Measurements from ENCODE around the gene PRSS57. TPM values are rescaled to one million over a fixed set of nuclear protein-coding genes. Genes with fewer than 3 reads are reported as not detected.
A peak's percentile ranks its signal among the peaks of the same experiment; 100 is the strongest.
"Not testable (repeated sequence)": the region's sequence is repeated elsewhere in the genome, so short reads cannot be mapped to it uniquely, and the experiment has no call there.

The PRSS57 gene
- total RNA-seq, 1 experiment from 2014 or later: not detected

DNA sequence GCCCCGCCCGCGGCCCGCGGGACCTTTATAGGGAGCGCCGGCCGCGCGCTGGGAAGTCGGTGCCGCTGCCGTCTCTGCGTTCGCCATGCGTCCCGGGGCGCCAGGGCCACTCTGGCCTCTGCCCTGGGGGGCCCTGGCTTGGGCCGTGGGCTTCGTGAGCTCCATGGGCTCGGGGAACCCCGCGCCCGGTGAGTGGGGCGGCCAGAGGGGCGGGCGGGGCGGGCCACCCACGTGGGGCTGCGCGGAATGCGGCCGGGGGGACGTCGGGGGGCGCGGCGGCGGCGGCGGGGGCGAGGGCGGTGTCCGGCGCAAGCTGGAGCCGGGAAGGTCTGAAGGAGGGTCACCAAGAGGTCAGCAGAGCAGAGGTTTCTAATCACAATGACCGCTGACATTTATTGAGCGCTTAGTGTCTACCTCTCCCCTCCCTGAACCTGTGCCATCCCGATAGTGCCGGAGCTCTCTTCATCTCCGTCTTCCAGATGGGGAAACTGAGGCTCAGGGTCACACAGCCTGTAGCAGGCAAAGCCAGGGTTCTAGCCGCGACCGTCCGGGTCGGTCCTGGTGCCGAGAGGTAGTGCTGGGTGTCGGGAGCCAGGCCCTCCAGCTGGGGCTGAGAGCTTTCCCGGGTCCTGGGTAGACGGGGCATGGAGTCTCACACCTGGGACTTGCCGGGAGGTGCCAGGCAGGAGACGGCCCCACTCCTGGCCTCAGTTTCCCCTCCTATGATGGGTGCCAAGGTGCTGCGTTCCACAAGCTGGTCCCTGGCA, 18.7 kb downstream of the PRSS57 start, which contains the start of gene FSTL3:
Gene FSTL3 (plus strand): TSS at position 54 of the 767 bp plus-strand sequence. CDS start 32 bp downstream, at position 86.
- no peak for DNase-seq
- H3K27ac ChIP-seq: peak within 1 kb of the TSS; percentile 24; the same call in 1 of the 2 replicates
- H3K9me3 ChIP-seq (replicated peaks): no peaks in the 10 kb centered on the region
- H3K4me1 ChIP-seq: peaks cover 13% of the 10 kb centered on the region
- H3K27me3 ChIP-seq: no peaks in the 10 kb centered on the region
- no peaks in the 10 kb centered on the region for H3K36me3 ChIP-seq
- H3K4me3 ChIP-seq: peak within 1 kb of the TSS; percentile 52

DNA sequence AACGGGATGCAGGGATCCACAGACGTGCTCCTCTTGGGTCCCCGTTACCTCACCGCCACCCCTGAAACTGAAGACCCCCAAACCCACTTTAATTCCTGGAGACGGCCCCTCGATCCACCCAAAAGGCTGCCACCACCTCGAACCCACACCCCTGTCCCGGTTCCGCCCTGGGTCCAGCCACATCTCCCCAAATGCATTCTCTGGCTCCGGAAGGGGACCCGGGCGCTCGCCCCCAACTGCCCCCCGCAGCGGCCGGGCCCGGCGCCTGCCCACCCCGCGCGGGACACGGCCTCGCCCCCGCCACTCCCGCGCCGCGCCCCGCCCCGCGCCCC, 19.3 kb downstream of the PRSS57 start:
- H3K36me3 ChIP-seq: no peaks in the 10 kb centered on the region
- H3K4me1 ChIP-seq: peaks cover 13% of the 10 kb centered on the region
- peak overlapping the region; percentile 52 for H3K4me3 ChIP-seq
- no peak for DNase-seq
- H3K27me3 ChIP-seq: no peaks in the 10 kb centered on the region
- H3K27ac ChIP-seq: peak overlapping the region; percentile 24; the same call in 1 of the 2 replicates
- H3K9me3 ChIP-seq (replicated peaks): no peaks in the 10 kb centered on the region

DNA sequence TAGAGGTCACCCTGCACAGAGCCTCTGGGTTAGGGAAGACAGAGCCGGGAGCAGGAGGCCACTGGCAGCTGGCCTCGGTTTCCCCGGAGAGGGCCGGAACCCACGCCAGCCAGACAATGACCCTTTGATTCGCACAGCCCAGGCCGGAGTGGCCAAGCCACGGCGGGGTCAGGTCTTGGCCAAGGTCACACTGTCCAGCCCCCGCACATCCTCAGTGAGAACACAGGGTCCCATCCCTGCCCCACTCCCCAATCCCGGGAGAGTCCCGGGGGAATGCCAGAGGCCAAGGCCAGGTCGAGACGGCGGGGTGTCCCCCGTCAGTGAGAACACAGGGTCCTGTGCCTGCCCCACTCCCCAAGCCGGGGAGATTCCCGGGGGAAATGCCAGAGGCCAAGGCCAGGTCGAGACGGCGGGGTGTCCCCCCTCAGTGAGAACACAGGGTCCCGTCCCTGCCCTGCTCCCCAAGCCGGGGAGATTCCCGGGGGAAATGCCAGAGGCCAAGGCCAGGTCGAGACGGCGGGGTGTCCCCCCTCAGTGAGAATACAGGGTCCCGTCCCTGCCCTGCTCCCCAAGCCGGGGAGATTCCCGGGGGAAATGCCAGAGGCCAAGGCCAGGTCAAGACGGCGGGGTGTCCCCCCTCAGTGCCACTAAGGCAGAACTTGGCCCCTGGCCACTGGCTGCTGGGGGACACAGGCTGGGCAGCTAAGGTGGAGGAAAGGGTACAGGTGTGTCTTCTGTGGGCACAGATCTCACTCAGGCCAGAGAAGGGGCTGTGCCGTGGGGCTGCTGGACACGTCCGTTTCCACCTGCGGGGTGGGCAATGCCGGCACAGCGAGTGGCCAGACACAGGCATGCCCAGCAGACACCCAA, 20.7 kb downstream of the PRSS57 start:
- Histone ChIP-seq H3K27ac (no peak overlapping the region), H3K9me3 (replicated peaks) (no peaks in the 10 kb centered on the region), H3K4me1 (peaks cover 13% of the 10 kb centered on the region)

DNA sequence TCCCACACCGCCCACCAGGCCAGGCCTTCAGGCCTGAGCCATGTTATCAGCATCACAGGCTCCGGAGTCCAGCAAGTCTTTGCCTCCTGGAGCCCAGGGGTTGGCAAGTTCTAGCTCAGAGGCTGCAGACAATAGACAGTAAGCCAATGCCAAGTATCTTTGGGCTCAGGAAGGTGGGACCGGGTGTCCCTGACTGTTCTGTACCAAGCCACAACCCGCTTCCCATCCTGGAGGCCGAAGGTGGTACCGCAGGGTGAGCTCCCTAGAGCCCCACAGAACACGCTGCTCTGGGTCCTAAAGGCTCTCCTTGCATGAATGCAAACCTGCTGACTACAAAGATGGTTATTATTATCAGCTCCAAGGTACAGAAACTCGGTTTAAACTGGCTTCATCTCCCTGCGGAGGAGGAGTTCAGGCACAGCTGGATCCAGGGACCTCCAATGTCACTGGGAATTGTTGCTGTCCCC, 24.6 kb downstream of the PRSS57 start:
- no peak overlapping the region for H3K27ac ChIP-seq
- no peak for DNase-seq
- no peaks in the 10 kb centered on the region for H3K36me3 ChIP-seq
- peaks cover 11% of the 10 kb centered on the region for H3K4me1 ChIP-seq
- no peaks in the 10 kb centered on the region for H3K27me3 ChIP-seq
- no peak overlapping the region for H3K4me3 ChIP-seq
- H3K9me3 ChIP-seq (replicated peaks): peaks cover 4% of the 10 kb centered on the region; the same call in 1 of the 2 replicates

More for the DNA sequence above, 20.7 kb downstream of the PRSS57 start:
- Histone ChIP-seq H3K27me3 (no peaks in the 10 kb centered on the region), H3K36me3 (no peaks in the 10 kb centered on the region), H3K4me3 (no peak overlapping the region)
- DNase-seq: no peak

DNA sequence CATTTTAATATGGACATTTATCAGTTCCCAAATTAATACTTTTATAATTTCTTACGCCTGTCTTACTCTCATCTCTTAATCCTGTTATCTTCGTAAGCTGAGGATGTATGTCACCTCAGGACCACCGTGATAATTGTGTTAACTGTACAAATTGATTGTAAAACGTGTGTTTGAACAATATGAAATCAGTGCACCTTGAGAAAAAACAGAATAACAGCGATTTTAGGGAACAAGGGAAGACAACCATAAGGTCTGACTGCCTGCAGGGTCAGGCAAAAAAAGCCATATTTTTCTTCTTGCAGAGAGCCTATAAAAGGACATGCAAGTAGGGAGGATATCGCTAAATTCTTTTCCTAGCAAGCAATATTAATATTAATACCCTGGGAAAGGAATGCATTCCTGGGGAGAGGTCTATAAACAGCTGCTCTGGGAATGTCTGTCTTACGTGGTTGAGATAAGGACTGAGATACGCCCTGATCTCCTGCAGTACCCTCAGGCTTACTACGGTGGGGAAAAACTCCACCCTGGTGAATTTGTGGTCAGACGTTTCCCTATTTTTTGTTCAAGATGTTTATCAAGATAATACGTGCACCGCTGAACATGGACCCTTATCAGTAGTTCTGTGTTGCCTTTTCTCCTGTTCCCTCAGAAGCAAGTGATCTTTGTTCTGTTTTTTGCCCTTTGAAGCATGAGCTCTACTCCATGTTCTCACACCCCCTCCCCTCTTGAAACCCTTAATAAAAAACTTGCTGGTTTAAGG, 26.4 kb downstream of the PRSS57 start:
- H3K27me3 ChIP-seq; H3K36me3 ChIP-seq; H3K4me1 ChIP-seq; H3K9me3 ChIP-seq (replicated peaks); H3K4me3 ChIP-seq: not testable (repeated sequence)
- H3K27ac ChIP-seq: peak overlapping the region; percentile 28; the same call in 1 of the 2 replicates
- peak; percentile 40 to 51 for DNase-seq

DNA sequence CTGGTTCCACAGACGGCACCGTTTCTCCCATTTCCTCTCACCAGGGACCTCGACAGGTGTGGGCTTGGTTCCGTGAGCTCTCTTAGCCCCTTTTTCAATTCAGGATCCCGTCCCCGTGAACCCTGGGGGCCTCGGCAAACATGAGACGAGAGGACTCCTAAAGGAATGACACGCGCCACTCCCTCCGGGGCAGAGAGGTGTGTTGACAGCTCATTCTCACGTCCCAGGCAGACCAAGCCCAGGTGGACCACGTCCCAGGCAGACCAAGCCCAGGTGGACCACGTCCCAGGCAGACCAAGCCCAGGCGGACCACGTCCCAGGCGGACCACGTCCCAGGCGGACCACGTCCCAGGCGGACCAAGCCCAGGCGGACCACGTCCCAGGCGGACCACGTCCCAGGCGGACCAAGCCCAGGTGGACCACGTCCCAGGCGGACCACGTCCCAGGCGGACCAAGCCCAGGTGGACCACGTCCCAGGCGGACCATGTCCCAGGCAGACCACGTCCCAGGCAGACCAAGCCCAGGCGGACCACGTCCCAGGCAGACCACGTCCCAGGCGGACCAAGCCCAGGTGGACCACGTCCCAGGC, 28.2 kb downstream of the PRSS57 start:
- H3K4me3 ChIP-seq; H3K36me3 ChIP-seq; H3K27ac ChIP-seq; H3K9me3 ChIP-seq (replicated peaks); H3K4me1 ChIP-seq; DNase-seq; H3K27me3 ChIP-seq: not testable (repeated sequence)

DNA sequence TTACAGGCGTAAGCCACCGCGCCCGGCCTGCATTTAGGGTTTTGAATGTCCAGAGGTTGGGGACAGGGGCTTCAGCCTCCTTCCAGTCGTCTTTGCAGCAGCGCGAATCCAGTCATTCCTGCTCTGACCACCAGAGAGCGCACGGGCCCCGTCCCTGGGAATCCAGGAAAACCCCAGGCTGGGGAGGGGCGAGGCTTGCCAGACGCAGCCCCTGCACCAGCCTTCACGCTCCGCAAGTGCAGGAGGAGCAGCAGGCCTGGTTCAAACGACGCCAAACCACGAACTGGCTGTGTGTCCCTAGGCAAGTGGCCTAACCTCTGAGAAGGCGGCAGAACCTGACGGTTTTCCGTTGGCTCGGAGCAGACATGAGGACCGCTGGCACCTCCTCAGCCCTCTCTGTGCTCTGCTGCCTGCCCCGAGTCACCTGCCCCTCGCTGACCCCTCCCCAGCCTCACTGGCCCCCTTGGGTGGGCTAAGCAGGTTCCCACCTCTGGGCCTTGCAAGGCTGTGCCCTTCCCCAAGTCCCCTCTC, 30.3 kb downstream of the PRSS57 start:
- Histone ChIP-seq H3K27ac (no peak overlapping the region), H3K4me3 (no peak overlapping the region), H3K36me3 (no peaks in the 10 kb centered on the region), H3K9me3 (replicated peaks) (peaks cover 4% of the 10 kb centered on the region; the same call in 1 of the 2 replicates), H3K27me3 (no peaks in the 10 kb centered on the region), H3K4me1 (0 out of 2 replicates have a peak, but pooled peaks cover 3% of the 10 kb centered on the region)
- DNase-seq: peak; percentile 80 to 89

DNA sequence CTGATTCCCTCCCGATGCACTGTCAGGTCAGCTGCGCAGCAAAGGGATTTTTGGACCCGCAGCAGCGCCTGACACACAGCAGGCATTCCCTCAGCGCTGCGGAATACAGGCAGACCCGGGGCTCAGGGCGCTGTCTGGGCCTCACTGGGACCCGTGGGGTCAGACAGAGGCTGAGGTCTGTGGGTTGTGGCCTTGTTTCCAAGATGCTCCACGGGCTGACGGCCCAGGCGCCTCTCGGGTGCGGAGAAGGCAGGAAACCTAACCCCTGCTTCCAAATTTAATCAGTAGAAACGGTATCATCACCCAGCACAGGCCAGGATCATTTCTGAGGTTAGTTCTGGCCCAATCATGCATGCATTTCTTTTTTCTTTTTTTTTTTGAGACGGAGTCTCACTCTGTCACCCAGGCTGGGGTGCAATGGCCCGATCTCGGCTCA, 31.6 kb downstream of the PRSS57 start:
- H3K27me3 ChIP-seq: no peaks in the 10 kb centered on the region
- peaks cover 3% of the 10 kb centered on the region; the same call in 1 of the 2 replicates for H3K9me3 ChIP-seq (replicated peaks)
- H3K36me3 ChIP-seq: no peaks in the 10 kb centered on the region
- DNase-seq: no peak
- H3K4me1 ChIP-seq: no peaks in the 10 kb centered on the region
- peak overlapping the region; percentile 54 for H3K4me3 ChIP-seq
- no peak overlapping the region for H3K27ac ChIP-seq

DNA sequence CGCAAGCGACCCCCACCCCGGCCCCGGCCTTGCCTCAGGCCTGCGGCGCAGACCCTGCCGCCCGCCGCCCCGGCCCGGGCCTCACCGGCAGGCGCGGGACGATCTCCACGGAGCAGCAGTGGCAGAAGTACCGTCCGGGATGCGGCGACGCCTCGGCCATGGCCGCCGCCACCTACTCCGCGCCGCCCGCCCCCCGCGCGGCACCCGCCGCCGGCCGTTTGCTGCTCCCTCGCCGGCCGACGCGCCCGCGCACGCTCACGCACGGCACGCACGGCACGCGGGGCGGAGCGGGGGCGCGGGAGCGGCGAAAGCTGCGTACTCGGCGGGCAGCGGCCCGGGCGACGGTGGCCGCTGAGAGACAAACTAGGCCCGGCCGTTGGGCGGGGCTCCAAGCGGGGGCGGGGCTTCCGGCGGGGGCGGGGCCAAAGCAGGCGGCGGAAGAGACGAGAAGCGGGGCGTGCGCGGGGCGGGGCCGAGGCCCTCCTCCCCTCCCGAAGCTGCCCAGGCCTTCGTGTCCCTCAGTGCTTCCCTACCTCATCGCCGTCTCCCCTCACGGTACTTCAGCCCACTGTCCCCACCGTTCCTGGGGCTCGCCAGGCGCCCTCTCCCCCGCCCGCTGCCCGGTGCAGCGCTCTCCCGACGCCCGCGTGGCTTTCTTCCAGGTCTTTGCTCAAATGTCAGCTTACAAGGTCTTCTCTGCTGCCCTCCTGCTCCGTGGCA, 32.1 kb downstream of the PRSS57 start, which contains the start of gene RNF126:
Gene RNF126 (minus strand): TSS at position 253 of the 720 bp plus-strand sequence. CDS start 93 bp downstream, at position 160.
- H3K27me3 ChIP-seq: no peaks in the 10 kb centered on the region
- peak within 1 kb of the TSS; percentile 38; the same call in 1 of the 2 replicates for H3K27ac ChIP-seq
- H3K9me3 ChIP-seq (replicated peaks): no peaks in the 10 kb centered on the region
- H3K4me1 ChIP-seq: no peaks in the 10 kb centered on the region
- H3K36me3 ChIP-seq: no peaks in the 10 kb centered on the region
- peak; percentile 86 to 90 for DNase-seq
- H3K4me3 ChIP-seq: peak within 1 kb of the TSS; percentile 96

DNA sequence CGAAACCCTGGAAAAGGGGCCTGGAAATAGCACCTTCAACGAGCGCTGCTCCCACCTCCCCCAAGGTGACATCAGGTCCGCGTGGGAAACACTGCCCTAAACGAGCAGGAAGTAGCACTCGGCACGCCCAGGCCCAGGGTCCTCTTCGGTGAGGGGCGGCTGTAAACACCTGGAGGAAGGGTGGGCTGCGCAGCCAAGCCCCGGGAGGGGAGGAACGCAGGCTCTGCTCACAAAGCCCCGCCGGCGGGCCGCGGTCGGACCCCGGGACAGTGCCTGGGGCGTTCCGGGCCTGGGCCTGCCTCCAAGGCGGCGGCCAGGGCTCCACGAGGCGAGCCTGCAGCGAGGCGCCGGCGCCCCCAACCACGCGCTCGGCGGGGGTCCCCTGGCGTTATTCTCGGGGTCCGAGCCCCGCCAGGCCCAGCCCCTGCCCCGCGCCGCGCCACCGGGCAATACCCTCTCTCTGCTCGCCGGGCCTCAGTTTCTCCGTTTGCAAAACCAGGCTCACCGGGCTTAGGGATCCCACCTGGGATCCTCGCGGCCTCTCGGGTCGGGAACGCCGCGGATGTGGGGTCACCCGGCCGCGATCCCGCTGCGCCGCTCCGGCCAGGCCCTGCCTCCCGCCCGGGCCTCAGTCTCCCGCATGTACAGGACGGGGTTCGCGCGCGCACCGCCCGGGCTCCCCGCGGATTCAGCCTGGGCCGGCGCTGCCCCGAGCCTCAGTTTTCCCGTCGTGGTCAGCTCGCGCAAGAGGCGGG, 32.9 kb downstream of the PRSS57 start:
- Histone ChIP-seq H3K9me3 (replicated peaks) (no peaks in the 10 kb centered on the region), H3K36me3 (no peaks in the 10 kb centered on the region; the same call in 1 of the 2 replicates), H3K4me1 (peaks cover 2% of the 10 kb centered on the region; the same call in 1 of the 2 replicates), H3K27me3 (no peaks in the 10 kb centered on the region), H3K27ac (peak overlapping the region; percentile 38; the same call in 1 of the 2 replicates), H3K4me3 (peak overlapping the region; percentile 96)
- DNase-seq: peak; percentile 34 to 36

DNA sequence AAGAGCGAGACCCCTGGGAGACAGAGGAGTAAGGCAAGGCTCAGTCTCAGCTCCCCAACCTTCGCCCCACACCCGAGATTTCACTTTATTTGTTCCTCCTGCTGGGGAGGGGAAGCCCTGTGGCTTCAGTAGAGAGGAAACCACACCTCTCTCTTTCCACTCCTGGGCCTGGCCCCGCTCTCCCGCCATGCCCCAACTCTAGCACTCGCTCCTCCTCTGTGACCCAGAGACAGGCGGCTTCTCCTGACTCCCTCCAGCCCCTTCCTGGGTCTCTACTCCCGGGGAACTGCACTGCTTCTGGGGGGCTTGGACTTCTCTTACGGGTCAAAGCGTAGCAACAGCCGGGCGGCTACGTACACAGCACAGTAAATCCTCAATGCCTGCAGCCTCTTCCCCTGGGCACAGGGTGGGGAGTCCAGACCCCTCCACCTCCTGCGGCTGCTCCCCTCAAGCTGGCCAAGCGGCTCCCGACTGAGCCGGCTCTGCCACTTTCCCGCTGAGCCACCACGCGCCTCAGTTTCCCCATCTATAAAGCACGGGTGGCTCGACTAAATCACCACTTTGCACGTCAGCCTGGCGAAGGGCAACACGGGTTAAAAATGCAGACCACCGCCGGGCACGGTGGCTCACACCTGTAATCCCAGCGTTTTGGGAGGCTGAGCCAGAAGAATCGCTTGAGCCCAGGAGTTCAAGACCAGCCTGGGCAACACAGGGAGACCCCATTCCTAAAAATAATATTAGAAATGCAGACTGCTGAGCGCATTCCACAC, 33.6 kb downstream of the PRSS57 start:
- H3K36me3 ChIP-seq: no peaks in the 10 kb centered on the region; the same call in 1 of the 2 replicates
- H3K27ac ChIP-seq: 0 out of 2 replicates have a peak overlapping the region, but pooled peaks have one; percentile 38
- peak overlapping the region; percentile 96 for H3K4me3 ChIP-seq
- H3K4me1 ChIP-seq: peaks cover 10% of the 10 kb centered on the region
- no peaks in the 10 kb centered on the region for H3K9me3 ChIP-seq (replicated peaks)
- no peaks in the 10 kb centered on the region for H3K27me3 ChIP-seq
- no peak for DNase-seq
